HG03108 (cell line): ENCODE data around the gene PDE4D.
"Not testable (repeated sequence)": the region's sequence is repeated elsewhere in the genome, so short reads cannot be mapped to it uniquely, and the experiment has no call there.

ENCODE experiments used
- ATAC-seq: cut with Tn5 transposase; IDR thresholded peaks from one replicate; pipeline ENCODE4 v1.9.1; 2021; ENCODE audit warnings: moderate library complexity; ENCODE audit not compliant: unreplicated experiment

The PDE4D gene

GRCh38 chr5:59588922-59589321, 304.6 kb downstream of the PDE4D start:
- no peak for ATAC-seq

DNA sequence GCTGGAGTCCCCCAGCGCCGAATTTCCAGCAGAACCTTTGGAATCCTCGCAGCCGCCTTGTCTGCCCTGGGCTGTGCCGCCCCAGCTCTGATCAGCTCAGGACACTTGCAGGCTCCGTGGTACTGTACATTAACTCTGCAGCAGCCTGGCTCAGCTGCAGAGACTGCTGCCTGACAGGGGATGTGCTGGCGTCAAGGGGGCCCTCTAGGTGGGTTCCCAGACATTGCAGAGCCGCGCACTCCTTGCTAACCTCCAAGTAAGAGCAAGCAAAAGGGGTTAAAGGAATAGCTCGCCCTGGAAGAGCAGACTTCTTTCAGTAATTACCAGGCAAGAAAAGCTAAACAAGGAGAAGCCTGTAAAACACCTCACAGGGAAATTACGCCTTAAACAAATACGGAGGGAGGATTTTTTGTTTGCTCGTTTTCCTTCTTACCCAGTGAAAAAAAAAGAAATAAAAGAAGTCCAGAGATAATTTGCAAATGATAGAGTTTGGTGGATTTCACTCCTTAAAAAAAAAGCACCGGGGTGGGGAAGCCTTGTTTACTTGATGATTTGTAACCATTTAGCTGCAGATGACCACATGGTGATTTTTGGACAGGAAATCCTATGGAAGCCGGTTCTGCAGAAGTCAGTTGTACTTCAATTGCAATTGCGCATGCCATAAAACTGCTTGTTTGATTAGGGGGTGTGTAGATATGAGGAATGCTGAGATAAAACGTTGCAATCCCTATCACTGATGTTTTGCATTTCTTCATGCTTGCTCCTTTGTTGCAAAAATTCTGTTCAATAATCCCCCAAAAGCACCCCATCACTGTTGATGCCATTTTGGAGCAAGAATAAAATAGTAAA, 305.8 kb downstream of the PDE4D start:
- ATAC-seq = no peak

DNA sequence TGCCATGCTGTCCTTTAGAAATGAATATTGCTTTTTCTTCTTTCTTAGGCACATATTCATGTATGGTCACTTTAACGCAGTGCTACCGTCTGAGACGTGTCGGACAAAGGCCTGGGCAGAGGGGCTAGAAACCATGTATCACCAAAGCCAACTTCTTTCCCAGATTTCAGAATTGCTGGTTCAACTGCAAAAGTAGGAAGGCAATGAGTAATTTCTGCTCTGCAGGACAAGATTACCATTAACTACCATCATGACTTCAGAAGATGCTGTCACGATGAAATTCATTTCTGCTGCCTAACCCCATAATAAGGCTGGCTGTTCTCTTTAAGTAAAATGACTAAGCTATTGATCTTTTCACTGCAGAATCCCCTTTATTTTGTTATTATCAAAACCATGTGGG, 306.7 kb downstream of the PDE4D start:
- ATAC-seq = no peak

GRCh38 chr5:59584858-59585846, 308.4 kb downstream of the PDE4D start:
- ATAC-seq = no peak

DNA sequence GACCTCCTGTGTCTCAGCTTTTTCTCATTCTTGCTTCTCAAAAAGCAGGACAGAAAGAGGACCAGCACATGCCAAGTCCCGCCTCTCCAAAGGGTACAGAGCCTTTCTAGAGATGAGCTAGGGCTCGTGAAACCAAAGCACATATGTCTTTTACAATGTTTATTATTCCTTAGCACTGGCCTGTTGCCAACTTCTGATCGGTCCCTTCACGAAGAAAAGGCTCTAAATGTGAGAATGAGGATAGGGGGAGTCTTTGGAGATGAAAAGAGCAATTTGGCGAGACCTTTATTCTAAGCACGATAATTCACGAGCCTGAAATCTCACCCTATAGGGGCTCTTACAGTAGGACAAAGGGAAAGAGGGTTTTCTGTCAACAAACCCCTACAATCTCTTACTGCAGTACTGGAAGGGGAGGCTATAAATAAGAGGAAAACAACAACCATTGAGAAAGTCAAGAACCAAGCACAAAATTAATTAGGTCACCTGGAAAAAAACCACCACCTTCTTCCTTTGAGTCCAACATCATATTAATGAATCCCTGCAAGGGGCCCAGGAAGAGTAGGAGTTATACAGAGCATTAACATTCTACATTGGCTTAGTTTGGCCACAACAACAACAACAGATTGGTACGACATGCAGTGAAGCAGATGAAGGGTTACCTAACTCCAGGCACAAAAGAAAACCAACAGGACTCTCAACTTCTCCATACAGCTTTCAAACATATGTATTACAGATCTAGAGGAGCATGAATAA, 309.5 kb downstream of the PDE4D start:
- no peak for ATAC-seq

DNA sequence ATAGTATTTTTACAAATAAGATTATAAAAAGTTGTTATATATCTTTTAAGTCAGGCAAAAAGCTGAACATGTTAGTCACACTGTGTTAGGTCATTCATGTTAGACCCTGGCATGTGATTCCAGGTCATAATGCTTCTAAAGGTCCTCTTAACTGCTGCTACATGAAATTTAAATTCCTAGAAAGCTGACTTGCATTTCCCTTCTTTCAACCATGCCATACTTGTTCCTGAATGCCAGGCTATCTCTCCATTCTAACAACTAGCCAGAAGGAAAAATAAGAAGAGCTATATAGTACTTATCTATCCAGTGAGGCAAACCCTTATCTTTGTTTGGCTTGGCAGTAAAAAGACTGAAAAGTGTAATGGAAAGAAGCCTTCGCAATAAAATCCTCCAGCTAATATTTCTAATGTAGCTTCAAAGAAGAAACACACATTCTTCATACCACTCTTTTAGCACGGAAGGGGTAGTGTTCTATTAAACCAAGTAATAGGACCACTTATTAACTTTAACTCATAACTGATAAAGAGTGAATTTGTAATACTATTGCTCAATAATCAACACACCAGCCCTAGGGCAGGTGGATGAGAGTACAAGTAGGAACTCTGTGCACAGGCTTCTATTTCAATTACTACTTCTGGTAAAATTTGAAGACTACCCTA, 310.2 kb downstream of the PDE4D start:
- no peak for ATAC-seq

DNA sequence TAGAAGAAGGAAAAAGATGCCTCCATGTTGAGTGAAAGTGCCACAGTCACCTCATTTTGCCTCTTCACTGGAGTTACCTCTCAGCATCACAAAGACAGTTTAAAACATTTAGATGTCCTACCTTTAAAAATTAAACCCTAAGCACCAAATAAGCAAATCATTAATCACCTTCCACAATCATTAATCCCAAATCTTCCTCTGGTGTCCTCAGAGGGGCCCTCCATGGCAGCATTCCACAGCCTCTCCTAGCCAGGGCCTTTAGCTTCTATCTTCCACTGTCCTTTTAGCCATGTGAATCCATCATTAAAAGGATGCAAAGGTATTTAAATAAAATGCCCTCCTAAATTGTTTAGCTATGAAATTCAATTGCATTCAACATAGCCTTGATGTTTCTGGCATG, 310.8 kb downstream of the PDE4D start:
- no peak for ATAC-seq

DNA sequence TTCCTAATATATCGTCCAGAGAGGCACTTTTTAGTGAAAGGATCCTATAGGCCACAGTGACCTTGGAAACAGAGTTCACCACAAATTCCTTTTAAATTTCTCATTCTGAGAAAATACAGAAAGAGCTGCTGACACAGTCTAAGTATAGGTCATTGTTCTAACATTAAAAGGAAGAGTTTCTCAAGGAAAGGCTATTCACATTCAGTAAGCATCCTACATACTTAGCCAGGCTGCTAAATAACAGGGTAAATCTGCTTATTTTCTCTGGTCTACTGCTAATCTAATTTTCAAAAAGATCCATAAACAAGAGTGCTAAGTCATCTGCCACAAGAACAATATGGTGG, 313.7 kb downstream of the PDE4D start:
- no peak for ATAC-seq

DNA sequence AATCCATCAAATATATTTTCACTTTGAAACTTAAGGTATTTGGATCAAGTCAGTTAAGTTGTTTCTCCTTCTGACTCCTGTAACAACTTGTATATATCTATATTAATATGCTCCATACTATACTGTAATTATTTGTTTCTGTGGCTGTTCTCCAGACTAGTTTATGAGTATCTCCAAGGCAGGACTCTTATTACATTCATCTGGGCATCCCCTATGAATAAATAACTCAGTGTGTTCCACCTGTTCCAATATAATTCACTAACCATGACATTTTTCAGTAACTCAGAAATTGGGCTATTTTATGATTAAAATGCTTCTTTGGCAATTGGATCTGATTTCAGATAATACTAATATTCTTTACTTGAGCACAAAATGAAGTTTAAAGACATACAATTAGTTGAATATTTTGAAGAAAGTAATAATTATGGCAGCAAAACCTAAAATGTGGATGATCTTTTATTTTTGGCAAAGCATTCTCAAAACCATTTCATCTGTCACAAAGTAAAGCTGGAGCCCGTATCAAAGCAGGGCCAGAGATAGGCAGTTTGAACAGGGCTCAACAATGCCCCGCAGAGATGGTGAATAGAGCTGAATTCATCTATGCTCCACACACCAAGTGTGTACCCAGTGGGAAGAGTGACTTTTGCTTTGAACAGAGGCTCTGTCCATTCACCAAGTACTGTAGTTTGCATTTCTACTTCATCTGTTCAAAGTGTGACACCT, 314.3 kb downstream of the PDE4D start:
- no peak for ATAC-seq

DNA sequence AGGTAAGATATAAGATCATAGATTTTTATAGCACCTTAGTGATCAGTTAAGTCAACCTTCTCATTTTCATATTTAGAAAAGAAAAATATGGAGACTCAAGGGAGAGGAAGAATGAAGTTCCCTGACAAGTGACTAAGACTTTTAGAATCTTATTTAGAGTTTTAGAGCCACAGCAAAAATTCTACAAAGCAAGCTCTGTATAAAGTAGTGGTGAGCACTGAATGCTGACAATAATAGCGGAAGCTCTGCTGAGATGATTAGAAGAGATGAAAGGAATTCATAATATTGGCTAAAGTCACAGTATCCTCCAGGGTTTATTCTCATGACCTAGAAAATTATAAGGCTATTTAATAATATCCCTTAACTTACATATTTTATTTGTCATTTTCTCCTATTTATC, 316.0 kb downstream of the PDE4D start:
- ATAC-seq = no peak

DNA sequence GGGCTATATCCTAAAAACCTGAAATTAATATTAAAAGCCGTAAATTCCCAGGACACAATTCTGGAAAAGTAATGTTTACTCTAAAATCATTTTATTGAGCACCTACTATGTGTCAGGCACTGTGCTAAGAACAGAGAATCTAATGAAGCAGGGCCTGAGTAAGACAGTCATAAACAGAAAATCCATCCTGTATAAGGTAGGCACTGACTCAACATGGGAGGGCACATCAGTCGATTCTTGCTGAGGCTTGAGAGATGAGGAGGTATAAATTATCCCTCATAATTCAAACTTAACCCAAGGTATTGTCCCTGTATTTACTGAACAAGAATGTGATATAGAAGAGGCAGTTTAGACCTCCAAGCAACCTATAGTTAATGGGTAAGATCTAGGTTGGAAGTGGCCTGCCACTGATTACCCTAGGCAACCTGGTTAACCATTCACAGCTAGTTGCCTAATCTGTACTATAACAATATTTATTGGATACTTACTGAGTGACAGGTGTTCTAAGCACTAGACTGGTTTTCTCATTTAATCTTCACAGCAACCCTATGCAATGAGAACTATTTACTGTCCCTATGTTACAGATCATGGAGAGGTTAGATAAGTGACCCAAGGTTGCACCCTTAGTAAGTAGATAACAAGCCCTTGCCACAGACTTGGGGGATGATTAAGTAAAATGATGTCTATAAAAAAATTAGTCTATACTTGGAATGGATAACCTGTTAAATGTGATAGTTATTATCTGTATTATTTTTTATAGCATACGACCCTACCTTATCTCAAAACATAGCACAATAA, 317.7 kb downstream of the PDE4D start:
- ATAC-seq = no peak

- ATAC-seq = not testable (repeated sequence)
These were observed 320.0 kb downstream of the PDE4D start for GRCh38 chr5:59573509-59573908.

- no peak for ATAC-seq
These were observed 322.5 kb downstream of the PDE4D start for GRCh38 chr5:59571067-59571466.

DNA sequence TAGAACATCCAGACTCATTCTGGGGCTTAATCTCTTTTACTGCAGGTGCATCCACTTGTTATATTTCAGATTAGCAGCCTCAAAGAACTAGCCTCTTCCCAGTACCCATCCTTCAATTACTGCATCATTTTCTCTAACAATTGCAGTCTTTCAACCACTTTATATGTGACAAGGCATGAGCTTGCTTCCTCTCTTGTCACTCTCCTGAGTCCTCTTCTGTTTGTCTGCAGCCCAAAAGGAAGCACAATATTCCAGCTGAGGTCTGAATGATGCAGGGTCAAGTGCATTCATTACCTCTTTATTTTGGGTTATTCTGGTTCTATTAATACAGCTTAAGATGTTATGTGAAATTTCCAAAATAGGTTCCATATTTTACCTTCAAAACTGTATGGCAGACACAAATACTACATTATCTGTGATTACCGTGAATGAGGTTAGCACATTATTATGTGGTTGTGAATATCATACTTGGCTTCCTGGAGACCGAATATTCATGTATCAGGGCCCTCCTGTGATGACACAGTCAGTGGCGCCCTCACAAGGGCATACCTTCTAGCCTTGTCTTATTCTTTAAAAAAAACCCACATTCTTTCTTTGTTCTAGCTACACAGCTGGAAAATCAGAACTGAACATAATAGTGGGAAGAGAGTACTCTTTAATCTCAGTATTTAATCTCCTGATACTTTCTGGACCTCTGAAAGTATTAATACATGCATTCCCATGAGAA, 323.8 kb downstream of the PDE4D start:
- no peak for ATAC-seq

- no peak for ATAC-seq
These were observed 324.4 kb downstream of the PDE4D start for GRCh38 chr5:59569158-59569557.

DNA sequence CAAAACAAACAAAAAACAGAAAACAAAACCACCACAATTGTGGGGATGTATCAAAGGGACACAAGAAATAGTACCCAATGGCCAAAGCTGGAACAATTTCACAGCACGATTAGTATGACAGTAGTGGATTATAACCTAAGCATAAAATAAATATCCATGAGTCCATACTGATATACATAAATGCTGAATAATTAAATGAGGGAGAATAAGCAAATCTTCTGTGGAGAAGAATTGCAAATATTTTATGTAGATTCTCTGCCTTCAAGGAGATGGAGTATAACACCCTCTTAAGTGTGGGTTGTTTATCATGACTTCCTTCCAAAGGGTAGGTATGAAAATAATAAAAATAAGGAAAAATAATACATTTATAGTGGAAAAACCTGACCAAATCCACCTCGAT, 325.4 kb downstream of the PDE4D start:
- no peak for ATAC-seq

- ATAC-seq = no peak
These were observed 328.0 kb downstream of the PDE4D start for GRCh38 chr5:59565551-59565950.

DNA sequence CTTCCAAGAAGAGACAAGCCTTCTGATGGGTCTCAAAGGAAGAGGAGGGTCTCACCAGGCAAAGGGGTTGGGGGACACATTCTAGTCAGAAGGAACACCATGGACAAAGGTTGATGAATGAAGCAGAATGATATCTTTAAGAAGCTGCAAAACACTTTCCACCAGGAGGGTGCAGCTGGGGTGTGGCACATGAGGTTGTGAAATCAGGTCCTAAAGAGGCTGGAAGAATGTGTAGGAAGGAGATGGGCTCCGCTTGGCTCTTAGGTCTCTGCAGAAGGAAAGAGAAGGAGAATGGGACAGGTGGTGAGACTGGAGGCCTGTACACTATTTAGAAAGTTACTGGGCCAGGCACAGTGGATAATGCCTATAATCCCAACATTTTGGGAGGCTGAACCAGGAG, 328.6 kb downstream of the PDE4D start:
- ATAC-seq = no peak
